ENCODE data around the gene NIPBL.

- TF ChIP-seq SIX5 (IDR thresholded peaks at IDR 0.05; ENCODE audit: low read depth, low read length, severe bottlenecking), result no peak
- no peak for TF ChIP-seq CHD2 (IDR thresholded peaks at IDR 0.05; ENCODE audit: borderline replicate concordance, low read depth, low read length)
- TF ChIP-seq EGR1 (IDR thresholded peaks at IDR 0.05; ENCODE audit: borderline replicate concordance in 1 of 2, low read depth in 2 of 2, low read length in 2 of 2), result no peak
- TF ChIP-seq ZNF274 (IDR thresholded peaks at IDR 0.05; ENCODE audit: insufficient read depth, insufficient read length), result no peak
- no peak for TF ChIP-seq CTCF (IDR thresholded peaks at IDR 0.05 in 2 of 3, conservative IDR thresholded peaks at IDR 0.05 in 1 of 3; ENCODE audit: control insufficient read depth in 2 of 3, extremely low read depth in 1 of 3, insufficient read depth in 1 of 3, low read depth in 3 of 3, low read length in 3 of 3)
- TF ChIP-seq POLR2A (IDR thresholded peaks at IDR 0.05; ENCODE audit: low read depth, low read length), result no peak
- no peak for TF ChIP-seq MAX (IDR thresholded peaks at IDR 0.05; ENCODE audit: low read depth, low read length)
- no peak for TF ChIP-seq ATF7 (IDR thresholded peaks at IDR 0.05; ENCODE audit: low read depth)
- no peak for TF ChIP-seq TAF1 (IDR thresholded peaks at IDR 0.05; ENCODE audit: borderline replicate concordance, low read depth, low read length)
- TF ChIP-seq POLR2AphosphoS2 (IDR thresholded peaks at IDR 0.05; ENCODE audit: low read depth, low read length), result no peak
- TF ChIP-seq CHD1 (IDR thresholded peaks at IDR 0.05; ENCODE audit: low read depth, low read length), result no peak
Measured at GRCh38 chr5:36985387-36985786, 108.8 kb downstream of the NIPBL start.
